IPS-18c (cell line): ENCODE results near the gene ASIC3.

ENCODE experiments used
- H3K4me3 ChIP-seq: 2 replicates; pipeline ENCODE4 v1.7.0; 2013; ENCODE audit warnings: low read depth, mild to moderate bottlenecking, low read length, moderate library complexity; ENCODE audit not compliant: insufficient read depth
- H3K9me3 ChIP-seq: one replicate; pipeline ENCODE4 v1.6.1; 2013; ENCODE audit warnings: mild to moderate bottlenecking, low read length, moderate library complexity; ENCODE audit not compliant: control insufficient read depth, insufficient read depth

ASIC3 gene

GRCh38 chr7:151085329-151085690 lies 37.0 kb downstream of the ASIC3 start:
- H3K9me3 ChIP-seq: no peaks in the 10 kb centered on the region
- H3K4me3 ChIP-seq: no peak overlapping the region

- Histone ChIP-seq H3K9me3 (no peaks in the 10 kb centered on the region), H3K4me3 (peak within 1 kb of the TSS; percentile 74)
Observed at GRCh38 chr7:151085691-151086620, 37.6 kb downstream of the ASIC3 start, which contains the start of gene AGAP3. Gene AGAP3 (plus strand): TSS chr7:151086475. CDS start chr7:151086742, 267 bp downstream.

GRCh38 chr7:151086802-151087244 lies 38.5 kb downstream of the ASIC3 start:
- Histone ChIP-seq H3K9me3 (no peaks in the 10 kb centered on the region), H3K4me3 (peak overlapping the region; percentile 74)

GRCh38 chr7:151087245-151088018 lies 39.1 kb downstream of the ASIC3 start:
- H3K9me3 ChIP-seq: no peaks in the 10 kb centered on the region

GRCh38 chr7:151088019-151088855 lies 39.9 kb downstream of the ASIC3 start:
- Histone ChIP-seq H3K4me3 (peak overlapping the region; percentile 74), H3K9me3 (no peaks in the 10 kb centered on the region)

More at GRCh38 chr7:151087245-151088018, 39.1 kb downstream of the ASIC3 start:
- H3K4me3 ChIP-seq: peak overlapping the region; percentile 74

- Histone ChIP-seq H3K9me3 (no peaks in the 10 kb centered on the region), H3K4me3 (peak overlapping the region; percentile 74)
Observed at GRCh38 chr7:151088856-151089699, 40.7 kb downstream of the ASIC3 start.

GRCh38 chr7:151089893-151090730 lies 41.8 kb downstream of the ASIC3 start:
- H3K9me3 ChIP-seq: no peaks in the 10 kb centered on the region
- H3K4me3 ChIP-seq: no peak overlapping the region; the same call in 1 of the 2 replicates

GRCh38 chr7:151091003-151091402 lies 42.7 kb downstream of the ASIC3 start:
- no peak overlapping the region for H3K4me3 ChIP-seq
- no peaks in the 10 kb centered on the region for H3K9me3 ChIP-seq

- Histone ChIP-seq H3K4me3 (no peak overlapping the region), H3K9me3 (no peaks in the 10 kb centered on the region)
Observed at GRCh38 chr7:151091431-151091830, 43.1 kb downstream of the ASIC3 start.

GRCh38 chr7:151091988-151092387 lies 43.7 kb downstream of the ASIC3 start:
- Histone ChIP-seq H3K9me3 (no peaks in the 10 kb centered on the region), H3K4me3 (no peak overlapping the region)

- Histone ChIP-seq H3K9me3 (no peaks in the 10 kb centered on the region), H3K4me3 (no peak overlapping the region)
Observed at GRCh38 chr7:151093748-151094147, 45.4 kb downstream of the ASIC3 start.

- Histone ChIP-seq H3K9me3 (no peaks in the 10 kb centered on the region), H3K4me3 (no peak overlapping the region)
Observed at GRCh38 chr7:151094675-151095074, 46.3 kb downstream of the ASIC3 start.

GRCh38 chr7:151095123-151095797 lies 46.9 kb downstream of the ASIC3 start:
- H3K4me3 ChIP-seq: no peak overlapping the region
- H3K9me3 ChIP-seq: no peaks in the 10 kb centered on the region

- H3K4me3 ChIP-seq: no peak overlapping the region
- no peaks in the 10 kb centered on the region for H3K9me3 ChIP-seq
Observed at GRCh38 chr7:151095828-151096475, 47.6 kb downstream of the ASIC3 start.
